Activated T-cell treated with anti-CD3 and anti-CD28 coated beads, Interleukin-2, amount 50 U/mL, for 24 hours (primary cell): Measurements from ENCODE around the gene ATP11A.

Experiments
- DNase-seq: peaks from one replicate; pipeline ENCODE4 v3.0.0-alpha.2; 2020
- H3K27ac Mint-ChIP-seq: 2 replicates; pipeline ENCODE4 v1.8.0; 2020; ENCODE audit warnings: mild to moderate bottlenecking, mixed read lengths
- H3K27me3 Mint-ChIP-seq: 2 replicates; pipeline ENCODE4 v1.8.0; 2020; ENCODE audit warnings: mixed read lengths
- H3K36me3 Mint-ChIP-seq: 2 replicates; pipeline ENCODE4 v1.8.0; 2020; ENCODE audit warnings: low read depth, mixed read lengths
- H3K4me1 Mint-ChIP-seq: 2 replicates; pipeline ENCODE4 v1.8.0; 2020; ENCODE audit warnings: low read depth, mixed read lengths
- H3K4me3 Mint-ChIP-seq: 2 replicates; pipeline ENCODE4 v1.8.0; 2020; ENCODE audit warnings: mild to moderate bottlenecking, moderate library complexity, mixed read lengths
- H3K9me3 Mint-ChIP-seq: 2 replicates; pipeline ENCODE4 v1.8.0; 2020; ENCODE audit warnings: mixed read lengths

Gene ATP11A

GRCh38 chr13:112822851-112823250, 133.0 kb downstream of the ATP11A start:
- Mint-ChIP-seq H3K36me3 (peaks cover 98% of the 10 kb centered on the region), H3K27ac (no peak overlapping the region), H3K4me1 (no peaks in the 10 kb centered on the region), H3K4me3 (no peak overlapping the region), H3K9me3 (no peaks in the 10 kb centered on the region), H3K27me3 (no peaks in the 10 kb centered on the region)
- DNase-seq: no peak

GRCh38 chr13:112824429-112824828, 134.6 kb downstream of the ATP11A start:
- H3K36me3 Mint-ChIP-seq: peaks cover 97% of the 10 kb centered on the region
- DNase-seq: no peak
- H3K4me1 Mint-ChIP-seq: no peaks in the 10 kb centered on the region
- H3K9me3 Mint-ChIP-seq: no peaks in the 10 kb centered on the region
- H3K27me3 Mint-ChIP-seq: no peaks in the 10 kb centered on the region
- H3K4me3 Mint-ChIP-seq: no peak overlapping the region
- H3K27ac Mint-ChIP-seq: no peak overlapping the region

DNA sequence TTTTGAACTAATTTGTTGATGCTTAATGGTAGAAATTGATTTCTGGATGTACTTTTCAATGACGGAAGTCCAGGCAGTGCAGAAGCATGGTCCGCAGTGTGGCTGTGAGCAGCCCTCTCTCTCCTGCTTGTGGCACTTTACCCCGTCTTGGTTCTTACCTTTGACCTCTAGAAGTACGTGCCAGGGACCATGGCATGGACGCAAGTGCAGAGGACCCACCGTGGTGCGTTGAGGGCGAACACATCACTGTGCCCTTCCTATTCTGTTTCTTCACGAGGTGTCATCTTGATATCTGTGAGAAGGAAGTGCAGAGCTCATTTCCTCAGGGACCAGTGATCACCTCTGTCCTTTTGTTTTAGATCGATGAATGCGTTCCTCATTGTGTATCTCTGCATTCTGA, 135.2 kb downstream of the ATP11A start:
- Mint-ChIP-seq H3K36me3 (peaks cover 95% of the 10 kb centered on the region), H3K4me1 (no peaks in the 10 kb centered on the region), H3K9me3 (no peaks in the 10 kb centered on the region), H3K27me3 (no peaks in the 10 kb centered on the region), H3K4me3 (no peak overlapping the region), H3K27ac (no peak overlapping the region)
- DNase-seq: no peak

DNA sequence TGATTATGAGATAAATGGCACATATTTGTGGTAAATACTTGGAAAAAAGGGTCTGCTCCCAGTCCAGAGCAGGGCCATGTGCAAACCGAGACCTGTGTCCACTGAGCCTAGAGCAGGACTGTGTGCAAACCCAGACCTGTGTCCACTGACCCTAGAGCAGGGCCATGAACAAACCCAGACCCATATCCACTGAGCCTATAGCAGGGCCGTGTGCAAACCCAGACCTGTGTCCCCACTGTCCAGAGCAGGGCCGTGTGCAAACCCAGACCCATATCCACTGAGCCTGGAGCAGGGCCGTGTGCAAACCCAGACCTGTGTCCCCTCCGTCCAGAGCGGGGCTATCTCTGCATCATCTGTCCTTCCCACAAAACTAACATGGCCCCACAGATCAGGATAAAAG, 136.0 kb downstream of the ATP11A start:
- DNase-seq: no peak
- Mint-ChIP-seq H3K9me3 (no peaks in the 10 kb centered on the region), H3K27ac (no peak overlapping the region), H3K36me3 (peaks cover 91% of the 10 kb centered on the region), H3K4me3 (no peak overlapping the region), H3K4me1 (no peaks in the 10 kb centered on the region), H3K27me3 (no peaks in the 10 kb centered on the region)

GRCh38 chr13:112826565-112826964, 136.7 kb downstream of the ATP11A start:
- no peak for DNase-seq
- peaks cover 93% of the 10 kb centered on the region for H3K36me3 Mint-ChIP-seq
- no peaks in the 10 kb centered on the region for H3K9me3 Mint-ChIP-seq
- no peak overlapping the region for H3K27ac Mint-ChIP-seq
- no peaks in the 10 kb centered on the region for H3K27me3 Mint-ChIP-seq
- no peak overlapping the region for H3K4me3 Mint-ChIP-seq
- no peaks in the 10 kb centered on the region for H3K4me1 Mint-ChIP-seq

DNA sequence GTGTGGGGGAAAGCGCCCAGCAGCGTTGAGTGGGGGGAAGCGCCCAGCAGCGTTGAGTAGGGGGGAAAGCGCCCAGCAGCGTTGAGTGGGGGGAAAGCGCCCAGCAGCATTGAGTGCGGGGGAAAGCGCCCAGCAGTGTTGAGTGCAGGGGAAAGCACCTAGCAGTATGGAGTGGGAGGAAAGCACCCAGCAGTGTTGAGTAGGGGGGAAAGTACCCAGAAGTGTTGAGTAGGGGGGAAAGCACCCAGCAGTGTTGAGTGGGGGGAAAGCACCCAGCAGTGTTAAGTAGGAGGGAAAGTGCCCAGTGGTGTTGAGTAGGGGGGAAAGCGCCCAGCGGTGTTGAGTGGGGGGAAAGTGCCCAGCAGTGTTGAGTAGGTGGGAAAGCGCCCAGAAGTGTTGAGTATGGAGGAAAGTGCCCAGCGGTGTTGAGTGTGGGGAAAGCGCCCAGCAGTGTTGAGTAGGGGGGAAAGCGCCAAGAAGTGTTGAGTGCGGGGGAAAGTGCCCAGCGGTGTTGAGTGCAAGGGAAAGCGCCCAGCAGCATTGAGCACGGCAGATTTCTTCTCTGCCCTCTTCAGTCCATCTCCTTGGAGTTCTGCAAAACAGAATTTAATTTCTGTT, 138.4 kb downstream of the ATP11A start:
- no peaks in the 10 kb centered on the region for H3K4me1 Mint-ChIP-seq
- H3K36me3 Mint-ChIP-seq: peaks cover 93% of the 10 kb centered on the region
- H3K27ac Mint-ChIP-seq: no peak overlapping the region
- H3K4me3 Mint-ChIP-seq: no peak overlapping the region
- no peaks in the 10 kb centered on the region for H3K27me3 Mint-ChIP-seq
- no peaks in the 10 kb centered on the region for H3K9me3 Mint-ChIP-seq
- DNase-seq: no peak

- no peak for DNase-seq
- Mint-ChIP-seq H3K4me1 (no peaks in the 10 kb centered on the region), H3K27ac (no peak overlapping the region), H3K36me3 (peaks cover 92% of the 10 kb centered on the region), H3K4me3 (no peak overlapping the region), H3K9me3 (no peaks in the 10 kb centered on the region), H3K27me3 (no peaks in the 10 kb centered on the region)
Measured at GRCh38 chr13:112828756-112829155, 138.9 kb downstream of the ATP11A start.

DNA sequence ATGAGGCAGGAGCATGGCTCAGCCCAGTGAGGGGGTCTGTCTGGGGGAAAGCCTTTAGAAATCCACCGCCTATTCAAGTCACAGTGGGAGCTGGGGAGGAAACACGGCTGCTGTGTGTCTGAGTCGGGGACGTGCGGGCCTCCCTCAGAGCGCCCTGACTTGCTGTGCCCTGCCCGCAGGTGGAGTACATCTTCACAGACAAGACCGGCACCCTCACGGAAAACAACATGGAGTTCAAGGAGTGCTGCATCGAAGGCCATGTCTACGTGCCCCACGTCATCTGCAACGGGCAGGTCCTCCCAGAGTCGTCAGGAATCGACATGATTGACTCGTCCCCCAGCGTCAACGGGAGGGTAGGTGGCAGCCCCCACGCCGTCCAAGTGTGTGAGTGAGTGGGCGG, 141.4 kb downstream of the ATP11A start:
- Mint-ChIP-seq H3K27ac (no peak overlapping the region), H3K4me1 (no peaks in the 10 kb centered on the region), H3K9me3 (no peaks in the 10 kb centered on the region), H3K27me3 (no peaks in the 10 kb centered on the region), H3K4me3 (no peak overlapping the region), H3K36me3 (peaks cover 91% of the 10 kb centered on the region)
- no peak for DNase-seq

- Mint-ChIP-seq H3K4me3 (no peak overlapping the region), H3K27ac (no peak overlapping the region)
- DNase-seq: no peak
Measured at GRCh38 chr13:112831801-112832200, 142.0 kb downstream of the ATP11A start.

DNA sequence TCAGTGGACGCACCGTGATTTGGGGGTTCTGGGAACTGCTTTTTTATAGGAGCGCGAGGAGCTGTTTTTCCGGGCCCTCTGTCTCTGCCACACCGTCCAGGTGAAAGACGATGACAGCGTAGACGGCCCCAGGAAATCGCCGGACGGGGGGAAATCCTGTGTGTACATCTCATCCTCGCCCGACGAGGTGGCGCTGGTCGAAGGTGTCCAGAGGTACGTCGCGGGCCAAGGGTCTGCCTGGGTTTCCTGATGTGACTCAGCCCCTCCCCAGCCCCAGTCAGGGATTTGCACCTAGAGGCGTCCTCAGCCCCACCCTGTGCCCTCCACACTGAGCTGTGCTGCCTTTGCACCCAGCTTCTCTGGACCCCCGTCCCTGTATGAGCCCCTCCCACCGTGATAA, 143.0 kb downstream of the ATP11A start:
- Mint-ChIP-seq H3K4me1 (no peaks in the 10 kb centered on the region), H3K4me3 (no peak overlapping the region), H3K9me3 (no peaks in the 10 kb centered on the region), H3K27me3 (no peaks in the 10 kb centered on the region), H3K27ac (no peak overlapping the region), H3K36me3 (peaks cover 91% of the 10 kb centered on the region)
- DNase-seq: no peak

More at GRCh38 chr13:112831801-112832200, 142.0 kb downstream of the ATP11A start:
- Mint-ChIP-seq H3K9me3 (no peaks in the 10 kb centered on the region), H3K36me3 (peaks cover 91% of the 10 kb centered on the region), H3K27me3 (no peaks in the 10 kb centered on the region), H3K4me1 (no peaks in the 10 kb centered on the region)

GRCh38 chr13:112833551-112834257, 143.9 kb downstream of the ATP11A start:
- Mint-ChIP-seq H3K4me1 (no peaks in the 10 kb centered on the region), H3K4me3 (no peak overlapping the region), H3K9me3 (no peaks in the 10 kb centered on the region), H3K27me3 (no peaks in the 10 kb centered on the region), H3K27ac (no peak overlapping the region), H3K36me3 (peaks cover 90% of the 10 kb centered on the region)
- DNase-seq: no peak

GRCh38 chr13:112835344-112835743, 145.5 kb downstream of the ATP11A start:
- Mint-ChIP-seq H3K27ac (no peak overlapping the region), H3K4me3 (no peak overlapping the region), H3K4me1 (no peaks in the 10 kb centered on the region), H3K36me3 (peaks cover 89% of the 10 kb centered on the region), H3K9me3 (no peaks in the 10 kb centered on the region), H3K27me3 (no peaks in the 10 kb centered on the region)
- no peak for DNase-seq

DNA sequence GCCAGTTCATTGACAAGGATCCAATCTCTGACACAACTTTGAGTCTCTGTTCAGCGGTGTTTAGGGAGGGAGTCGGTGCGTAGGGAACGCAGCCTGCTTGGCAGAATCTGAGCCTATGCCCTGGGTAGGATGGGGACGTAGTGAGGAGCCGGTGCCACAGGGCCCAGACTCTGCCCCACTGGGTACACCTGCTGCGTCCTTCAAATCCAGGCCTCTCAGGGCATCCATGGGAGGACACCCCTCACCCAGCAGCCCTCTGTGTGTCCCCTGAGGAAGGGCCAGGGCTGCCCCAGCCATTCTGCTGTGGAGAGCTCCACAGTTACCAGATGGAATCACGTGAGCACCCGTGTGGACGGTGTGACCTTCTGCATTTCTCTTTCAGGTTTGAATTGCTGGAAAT, 146.0 kb downstream of the ATP11A start:
- H3K4me1 Mint-ChIP-seq: no peaks in the 10 kb centered on the region
- DNase-seq: no peak
- no peak overlapping the region for H3K27ac Mint-ChIP-seq
- peaks cover 89% of the 10 kb centered on the region for H3K36me3 Mint-ChIP-seq
- no peaks in the 10 kb centered on the region for H3K9me3 Mint-ChIP-seq
- H3K4me3 Mint-ChIP-seq: no peak overlapping the region
- H3K27me3 Mint-ChIP-seq: no peaks in the 10 kb centered on the region

DNA sequence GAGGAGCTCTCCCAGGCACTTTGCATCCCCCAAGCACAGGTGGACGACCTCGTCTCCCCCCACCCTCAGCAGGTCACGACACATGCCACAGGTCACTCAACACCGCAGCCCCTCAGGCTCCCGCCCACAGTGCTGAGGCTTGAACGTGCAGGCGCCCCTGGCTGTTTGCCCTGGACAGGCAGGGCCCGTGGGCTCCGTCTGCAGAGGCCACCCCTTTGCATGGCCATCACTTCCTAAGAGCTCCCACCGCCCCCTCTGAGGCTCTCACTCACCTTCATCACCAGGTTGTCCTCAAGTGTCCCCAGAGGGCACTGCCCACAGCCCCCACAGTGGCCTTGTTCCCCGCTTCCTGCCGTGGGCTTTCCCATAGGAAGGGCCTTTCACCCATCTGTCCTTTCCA, 147.1 kb downstream of the ATP11A start:
- no peak overlapping the region for H3K27ac Mint-ChIP-seq

GRCh38 chr13:112837371-112838037, 147.7 kb downstream of the ATP11A start:
- Mint-ChIP-seq H3K27ac (no peak overlapping the region), H3K4me1 (no peaks in the 10 kb centered on the region), H3K4me3 (no peak overlapping the region), H3K9me3 (no peaks in the 10 kb centered on the region), H3K36me3 (peaks cover 83% of the 10 kb centered on the region), H3K27me3 (no peaks in the 10 kb centered on the region)
- no peak for DNase-seq

More for the DNA sequence above, 147.1 kb downstream of the ATP11A start:
- no peak overlapping the region for H3K4me3 Mint-ChIP-seq
- no peaks in the 10 kb centered on the region for H3K4me1 Mint-ChIP-seq
- H3K36me3 Mint-ChIP-seq: peaks cover 83% of the 10 kb centered on the region
- DNase-seq: no peak
- H3K9me3 Mint-ChIP-seq: no peaks in the 10 kb centered on the region
- H3K27me3 Mint-ChIP-seq: no peaks in the 10 kb centered on the region
